Measurements from ENCODE around the gene GALNT10.
A peak's percentile ranks its signal among the peaks of the same experiment; 100 is the strongest.

GALNT10 gene

GRCh38 chr5:154401355-154401754 is 210.8 kb downstream of the GALNT10 start:
- no peak for DNase-seq (ENCODE audit: low read depth in 3 of 3, low spot score in 1 of 3)

GRCh38 chr5:154401931-154402330 is 211.4 kb downstream of the GALNT10 start:
- DNase-seq (ENCODE audit: low read depth in 3 of 3, low spot score in 1 of 3): no peak

GRCh38 chr5:154402611-154403010 is 212.1 kb downstream of the GALNT10 start:
- DNase-seq (ENCODE audit: low read depth in 3 of 3, low spot score in 1 of 3): no peak

GRCh38 chr5:154403234-154403633 is 212.7 kb downstream of the GALNT10 start:
- no peak for DNase-seq (ENCODE audit: low read depth in 3 of 3, low spot score in 1 of 3)

GRCh38 chr5:154403776-154404387 is 213.3 kb downstream of the GALNT10 start:
- no peak for DNase-seq (ENCODE audit: low read depth in 3 of 3, low spot score in 1 of 3)

GRCh38 chr5:154405078-154405792 is 214.7 kb downstream of the GALNT10 start:
- DNase-seq (ENCODE audit: low read depth in 3 of 3, low spot score in 1 of 3): peak; percentile 19 to 66 (median 44)

GRCh38 chr5:154406231-154406630 is 215.7 kb downstream of the GALNT10 start:
- DNase-seq (ENCODE audit: low read depth in 3 of 3, low spot score in 1 of 3): no peak

- DNase-seq (ENCODE audit: low read depth in 3 of 3, low spot score in 1 of 3): no peak
Observed at GRCh38 chr5:154406826-154407225, 216.3 kb downstream of the GALNT10 start.

- DNase-seq (ENCODE audit: low read depth in 3 of 3, low spot score in 1 of 3): no peak
Observed at GRCh38 chr5:154408811-154409210, 218.3 kb downstream of the GALNT10 start.

GRCh38 chr5:154409230-154409840 is 218.8 kb downstream of the GALNT10 start:
- DNase-seq (ENCODE audit: low read depth in 3 of 3, low spot score in 1 of 3): no peak

- DNase-seq (ENCODE audit: low read depth in 3 of 3, low spot score in 1 of 3): no peak
Observed at GRCh38 chr5:154410008-154410407, 219.5 kb downstream of the GALNT10 start.

GRCh38 chr5:154410786-154411185 is 220.3 kb downstream of the GALNT10 start:
- DNase-seq (ENCODE audit: low read depth in 3 of 3, low spot score in 1 of 3): no peak

GRCh38 chr5:154411338-154411737 is 220.8 kb downstream of the GALNT10 start:
- DNase-seq (ENCODE audit: low read depth in 3 of 3, low spot score in 1 of 3): no peak

GRCh38 chr5:154412316-154412715 is 221.8 kb downstream of the GALNT10 start:
- no peak for DNase-seq (ENCODE audit: low read depth in 3 of 3, low spot score in 1 of 3)

- no peak for DNase-seq (ENCODE audit: low read depth in 3 of 3, low spot score in 1 of 3)
Observed at GRCh38 chr5:154412925-154413324, 222.4 kb downstream of the GALNT10 start.

GRCh38 chr5:154415114-154415513 is 224.6 kb downstream of the GALNT10 start:
- DNase-seq (ENCODE audit: low read depth in 3 of 3, low spot score in 1 of 3): no peak

- no peak for DNase-seq (ENCODE audit: low read depth in 3 of 3, low spot score in 1 of 3)
Observed at GRCh38 chr5:154418344-154418820, 227.8 kb downstream of the GALNT10 start.

- DNase-seq (ENCODE audit: low read depth in 3 of 3, low spot score in 1 of 3): no peak
Observed at GRCh38 chr5:154419236-154419635, 228.7 kb downstream of the GALNT10 start.

GRCh38 chr5:154421868-154422267 is 231.3 kb downstream of the GALNT10 start:
- DNase-seq (ENCODE audit: low read depth in 3 of 3, low spot score in 1 of 3): no peak

- no peak for DNase-seq (ENCODE audit: low read depth in 3 of 3, low spot score in 1 of 3)
Observed at GRCh38 chr5:154422298-154422697, 231.8 kb downstream of the GALNT10 start.

- DNase-seq (ENCODE audit: low read depth in 3 of 3, low spot score in 1 of 3): no peak
Observed at GRCh38 chr5:154428208-154428607, 237.7 kb downstream of the GALNT10 start.

GRCh38 chr5:154429341-154429740 is 238.8 kb downstream of the GALNT10 start:
- DNase-seq (ENCODE audit: low read depth in 3 of 3, low spot score in 1 of 3): no peak

Data from stimulated activated CD4-positive, alpha-beta T cell treated with anti-CD3 and anti-CD28 coated beads, TNF-alpha, amount 100 ng/mL, for 1 hour (primary cell).